GM19035 (cell line): ENCODE measurements around the gene WDR72.
"Not testable (repeated sequence)": the region's sequence is repeated elsewhere in the genome, so short reads cannot be mapped to it uniquely, and the experiment has no call there.

Experiments
- ATAC-seq: cut with Tn5 transposase; IDR thresholded peaks from one replicate; pipeline ENCODE4 v1.9.1; 2021; ENCODE audit not compliant: unreplicated experiment

WDR72 gene

GRCh38 chr15:53710906-53711305 lies 48.6 kb downstream of the WDR72 start:
- ATAC-seq = no peak

- ATAC-seq = no peak
These were observed 49.6 kb downstream of the WDR72 start for GRCh38 chr15:53709821-53710220.

DNA sequence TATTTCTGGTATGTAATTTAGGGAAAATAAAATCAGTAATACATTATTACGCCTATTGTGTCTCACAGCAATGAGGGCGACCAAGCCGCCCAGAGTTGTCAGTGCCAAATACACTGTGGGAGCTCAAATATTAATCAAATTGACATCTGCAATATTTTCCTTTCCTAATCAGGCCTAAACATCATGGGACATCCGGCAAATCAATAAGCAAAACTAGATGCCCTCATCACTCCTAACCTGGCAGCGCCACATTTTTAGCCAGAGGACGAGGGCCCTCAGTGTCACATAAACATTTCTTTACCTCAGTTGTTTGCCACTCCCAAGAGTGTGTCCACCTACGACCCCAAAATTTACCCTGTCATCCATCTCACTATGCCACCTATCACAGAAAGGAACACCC lies 64.1 kb downstream of the WDR72 start:
- no peak for ATAC-seq

GRCh38 chr15:53694476-53694874 lies 65.0 kb downstream of the WDR72 start:
- no peak for ATAC-seq

GRCh38 chr15:53693729-53694475 lies 65.6 kb downstream of the WDR72 start:
- no peak for ATAC-seq

- ATAC-seq = not testable (repeated sequence)
These were observed 75.3 kb downstream of the WDR72 start for GRCh38 chr15:53684162-53684561.

DNA sequence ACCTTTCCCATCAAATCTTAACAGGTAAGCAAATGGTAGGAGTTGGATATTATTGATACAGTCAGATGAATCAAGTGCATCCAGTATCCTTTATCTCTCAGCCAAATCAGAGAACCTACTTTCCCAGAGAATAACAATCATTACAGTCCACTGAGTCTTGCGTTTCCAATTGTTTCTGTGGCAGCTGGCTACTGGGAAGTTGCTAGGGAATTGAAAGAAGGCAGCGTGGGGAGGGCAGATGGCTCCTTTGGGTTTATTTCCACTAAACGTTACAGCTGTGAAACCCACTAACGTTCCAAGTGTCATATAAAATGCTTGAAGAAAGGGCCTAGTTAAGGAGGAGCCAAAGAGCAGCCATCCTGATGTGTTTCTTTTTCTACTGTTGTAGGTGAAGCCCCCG lies 78.4 kb downstream of the WDR72 start:
- ATAC-seq = no peak

DNA sequence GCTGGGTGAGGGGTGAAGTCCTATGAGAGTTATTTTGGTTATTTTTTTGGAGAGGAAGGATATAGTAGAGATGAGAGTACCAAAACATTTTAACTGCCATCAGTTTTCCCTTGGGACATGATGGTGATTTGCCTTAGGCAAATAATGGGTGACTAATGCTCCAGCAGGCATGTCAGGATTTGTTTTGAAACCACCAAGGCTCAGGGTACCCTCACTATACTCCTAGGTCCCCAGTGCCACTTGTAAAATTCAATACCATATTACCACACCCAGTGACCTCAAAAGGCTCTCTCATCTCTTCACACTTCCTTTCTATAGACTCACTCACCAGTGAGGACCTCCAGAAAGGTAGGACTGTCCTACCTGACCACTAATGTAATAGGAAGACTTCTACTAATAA lies 83.6 kb downstream of the WDR72 start:
- ATAC-seq = no peak

GRCh38 chr15:53671545-53671944 lies 87.9 kb downstream of the WDR72 start:
- ATAC-seq = no peak

- ATAC-seq = no peak
These were observed 88.8 kb downstream of the WDR72 start for GRCh38 chr15:53670701-53671100.

DNA sequence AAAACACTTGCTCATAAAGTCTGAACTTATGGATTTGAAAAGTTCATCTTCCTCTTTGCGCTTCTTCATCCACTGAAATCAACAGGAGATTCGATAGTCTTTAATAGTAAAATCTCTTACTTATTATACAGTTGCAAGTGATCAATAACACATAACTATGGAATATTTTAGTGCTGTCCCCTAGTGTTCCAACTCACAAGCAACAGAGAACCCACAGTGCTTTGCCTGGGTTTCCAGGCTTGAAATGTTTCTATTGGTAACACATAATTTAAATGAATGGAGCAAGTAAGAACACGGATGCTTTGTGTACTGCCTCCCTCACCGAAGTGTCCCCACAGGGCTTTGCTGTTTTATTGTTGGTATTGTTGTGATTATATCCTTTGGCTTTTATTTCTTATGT lies 93.5 kb downstream of the WDR72 start:
- ATAC-seq = no peak

DNA sequence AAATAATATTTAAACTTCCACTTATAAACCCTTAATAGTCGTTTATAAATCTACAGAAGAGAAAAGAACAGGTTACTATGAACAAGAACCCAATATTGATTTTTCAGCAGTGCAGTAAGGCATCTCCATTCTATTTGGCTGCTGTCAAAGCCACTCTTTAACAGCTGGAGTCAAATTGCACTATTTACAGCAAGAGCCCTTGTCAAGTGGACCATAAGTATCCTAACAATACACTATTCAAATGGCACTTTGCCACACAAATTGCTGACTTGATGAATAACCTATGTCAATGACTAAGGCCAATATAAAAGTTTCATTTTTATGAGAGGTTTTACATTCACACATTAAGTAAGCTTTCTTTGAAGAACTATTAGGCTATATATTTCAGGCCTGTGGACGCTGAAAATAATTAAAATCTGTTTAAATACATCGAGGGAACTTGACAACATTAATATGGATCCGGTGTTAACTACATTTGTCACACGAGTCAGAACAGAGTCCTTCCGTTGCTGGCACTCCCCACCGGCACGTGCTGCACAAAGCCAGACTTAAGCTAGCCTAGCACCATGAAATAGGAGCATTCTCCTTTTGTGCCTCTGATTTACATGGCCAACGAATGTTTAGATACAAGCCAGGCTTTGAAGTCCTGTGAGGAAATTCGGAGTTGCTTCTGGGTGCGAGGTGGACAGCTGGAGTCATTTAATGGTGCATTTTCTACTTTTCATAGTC lies 100.5 kb downstream of the WDR72 start:
- ATAC-seq = no peak

DNA sequence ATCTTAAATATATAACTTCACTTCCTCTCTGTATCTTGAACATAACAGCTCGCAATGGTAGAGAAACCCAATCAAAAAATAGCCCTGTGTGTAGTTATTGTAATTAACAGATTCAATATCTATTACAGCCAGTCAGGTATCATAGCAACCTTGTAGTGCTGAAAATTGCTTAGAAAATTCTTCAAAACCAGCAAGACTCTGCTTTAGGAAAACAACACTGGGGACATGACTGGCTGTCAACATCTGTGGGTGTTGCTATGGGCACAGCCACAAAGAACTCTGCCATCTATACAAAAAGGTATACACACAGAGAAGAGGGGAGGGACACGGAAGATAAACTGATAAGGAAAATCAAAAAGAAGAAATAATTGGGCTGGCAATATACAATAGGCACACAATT lies 101.2 kb downstream of the WDR72 start:
- ATAC-seq = no peak

DNA sequence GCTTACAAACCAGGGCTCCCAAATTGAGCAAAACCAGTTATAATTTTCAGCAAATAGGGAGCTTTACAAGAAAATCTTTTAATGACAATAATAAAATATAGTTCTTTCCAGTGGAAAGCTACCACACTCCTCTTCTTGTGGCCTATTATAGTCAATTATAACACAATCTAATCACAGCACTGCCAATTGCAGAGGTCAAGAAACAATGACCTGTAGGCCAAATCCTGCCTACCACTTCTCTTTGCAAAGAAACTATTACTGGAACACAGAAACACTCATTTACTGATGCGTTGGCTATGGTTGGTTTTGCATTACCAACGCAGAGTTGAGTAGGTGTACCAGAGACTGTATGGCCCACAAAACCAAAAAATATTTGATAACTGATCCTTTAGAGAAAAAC lies 110.5 kb downstream of the WDR72 start:
- ATAC-seq = no peak

DNA sequence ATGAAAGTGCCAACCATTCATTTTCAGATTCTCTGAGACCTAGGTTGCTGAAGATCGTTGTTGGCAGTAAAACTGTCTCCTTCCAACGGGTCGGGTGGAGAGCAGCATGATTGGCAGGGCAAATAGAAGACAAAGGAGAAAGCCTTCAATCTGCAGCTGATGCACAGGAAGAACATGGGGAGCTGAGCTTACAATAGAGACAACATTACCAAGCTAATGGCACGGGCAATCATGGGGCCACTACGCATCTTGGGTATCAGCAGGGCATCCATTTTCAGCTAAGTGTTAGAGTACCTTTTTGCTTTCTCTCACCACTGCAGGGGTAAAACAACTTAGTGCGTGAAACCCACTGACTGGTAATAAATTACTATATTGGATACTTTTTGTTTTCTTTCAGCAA lies 114.8 kb downstream of the WDR72 start:
- ATAC-seq = no peak

DNA sequence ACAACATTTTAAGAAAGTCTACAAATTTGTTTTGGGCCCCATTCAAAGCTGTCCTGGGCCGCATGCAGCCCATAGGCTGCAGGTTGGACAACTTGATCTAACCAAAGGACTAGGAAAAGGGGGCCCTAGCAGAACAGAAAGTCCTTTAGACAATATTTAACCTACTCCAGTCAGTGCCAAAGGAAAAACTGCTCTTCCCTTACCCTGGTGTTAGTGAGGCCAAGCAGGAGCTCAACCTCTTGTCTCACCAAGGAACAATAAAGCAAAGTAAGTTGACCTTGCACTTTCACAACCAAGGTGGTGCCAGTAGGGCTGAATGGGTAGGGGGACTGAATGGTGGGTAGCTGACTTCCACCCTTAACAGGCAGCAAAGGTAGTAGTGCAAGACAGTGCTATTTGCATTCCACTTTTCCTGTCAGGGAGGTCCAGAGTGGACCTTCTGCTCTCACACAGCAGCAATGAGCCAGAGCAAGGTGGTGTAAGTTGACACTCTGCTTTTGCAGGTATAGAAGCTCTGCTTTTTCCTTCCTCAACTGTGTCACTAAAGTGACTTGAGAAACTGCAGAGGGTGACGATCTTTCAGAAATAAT lies 124.9 kb downstream of the WDR72 start:
- ATAC-seq = no peak

- no peak for ATAC-seq
These were observed 132.2 kb downstream of the WDR72 start for GRCh38 chr15:53627279-53627678.

- no peak for ATAC-seq
These were observed 133.3 kb downstream of the WDR72 start for GRCh38 chr15:53625962-53626845.

- ATAC-seq = no peak
These were observed 134.2 kb downstream of the WDR72 start for GRCh38 chr15:53625260-53625659.

DNA sequence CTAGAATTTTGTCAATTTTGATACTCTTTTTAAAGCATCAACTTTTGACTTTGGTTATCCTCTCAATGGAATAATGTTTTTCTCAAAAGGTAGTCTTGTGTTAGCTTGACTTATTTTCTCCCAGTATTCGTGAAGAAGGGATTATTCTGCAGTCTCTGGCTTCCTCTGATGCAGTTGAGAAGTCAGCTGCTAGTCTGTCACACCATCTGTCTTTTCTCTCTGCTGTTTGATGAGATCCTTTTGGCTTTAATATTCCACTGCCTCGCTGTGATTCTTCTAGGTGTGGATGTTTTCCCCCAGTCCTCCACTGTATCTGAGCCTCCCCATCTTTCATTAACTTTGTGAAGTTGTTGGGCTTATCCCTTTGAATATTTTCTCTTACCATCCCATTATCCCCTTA lies 141.0 kb downstream of the WDR72 start:
- no peak for ATAC-seq
